Cardiac muscle cell (in vitro differentiated cells and primary cell): ENCODE measurements around the gene CLEC10A. TPM values are rescaled to one million over a fixed set of nuclear protein-coding genes. Genes with fewer than 3 reads are reported as not detected.

Experiments used
- DNase-seq, 2 donors: peaks; one replicate each; pipeline versions ENCODE4 v3.0.0 to v3.0.0-alpha.2; 2010 to 2017; ENCODE audit warnings: low read depth in 1 of 2, low spot score in 1 of 2
- H3K27ac ChIP-seq: fragments of 200-600 bp; sonication (generic); 2 replicates; pipeline ENCODE4 v1.5.1; 2016
- H3K27me3 ChIP-seq: fragments of 200-600 bp; sonication (generic); 2 replicates; pipeline ENCODE4 v1.6.0; 2016; ENCODE audit warnings: control low read depth
- H3K36me3 ChIP-seq: fragments of 200-600 bp; sonication (generic); 2 replicates; pipeline ENCODE4 v1.5.1; 2016; ENCODE audit warnings: control low read depth
- H3K4me1 ChIP-seq: fragments of 200-600 bp; sonication (generic); 2 replicates; pipeline ENCODE4 v1.8.1; 2017; ENCODE audit warnings: low read depth, mild to moderate bottlenecking, mixed run types
- H3K4me3 ChIP-seq: fragments of 200-600 bp; sonication (generic); 2 replicates; pipeline ENCODE4 v1.5.1; 2016; ENCODE audit warnings: mild to moderate bottlenecking
- H3K9me3 ChIP-seq: fragments of 200-600 bp; sonication (generic); 2 replicates; pipeline ENCODE4 v1.5.1; 2017; ENCODE audit warnings: low read depth, mild to moderate bottlenecking, control low read depth
- CTCF ChIP-seq: IDR thresholded peaks from 2 replicates; pipeline ENCODE4 v1.5.1; 2012; ENCODE audit warnings: low read depth, mild to moderate bottlenecking, low read length
- polyA plus RNA-seq: library from polyadenylated mRNA; unstranded; fragments of >200 nt; fragmentation: Nextera tagmentation; extraction: Ambion mirVana; gene quantifications from 2 replicates; pipeline ENCODE4 v1.2.1, GENCODE V29; 2016
- total RNA-seq: library from RNA; depleted of rRNA; stranded (reverse); fragments of >200 nt; gene quantifications from 2 replicates; pipeline ENCODE4 v1.2.3, GENCODE V29; 2016

CLEC10A gene
- total and polyA plus RNA-seq, 2 experiments from 2014 or later = not detected

DNA sequence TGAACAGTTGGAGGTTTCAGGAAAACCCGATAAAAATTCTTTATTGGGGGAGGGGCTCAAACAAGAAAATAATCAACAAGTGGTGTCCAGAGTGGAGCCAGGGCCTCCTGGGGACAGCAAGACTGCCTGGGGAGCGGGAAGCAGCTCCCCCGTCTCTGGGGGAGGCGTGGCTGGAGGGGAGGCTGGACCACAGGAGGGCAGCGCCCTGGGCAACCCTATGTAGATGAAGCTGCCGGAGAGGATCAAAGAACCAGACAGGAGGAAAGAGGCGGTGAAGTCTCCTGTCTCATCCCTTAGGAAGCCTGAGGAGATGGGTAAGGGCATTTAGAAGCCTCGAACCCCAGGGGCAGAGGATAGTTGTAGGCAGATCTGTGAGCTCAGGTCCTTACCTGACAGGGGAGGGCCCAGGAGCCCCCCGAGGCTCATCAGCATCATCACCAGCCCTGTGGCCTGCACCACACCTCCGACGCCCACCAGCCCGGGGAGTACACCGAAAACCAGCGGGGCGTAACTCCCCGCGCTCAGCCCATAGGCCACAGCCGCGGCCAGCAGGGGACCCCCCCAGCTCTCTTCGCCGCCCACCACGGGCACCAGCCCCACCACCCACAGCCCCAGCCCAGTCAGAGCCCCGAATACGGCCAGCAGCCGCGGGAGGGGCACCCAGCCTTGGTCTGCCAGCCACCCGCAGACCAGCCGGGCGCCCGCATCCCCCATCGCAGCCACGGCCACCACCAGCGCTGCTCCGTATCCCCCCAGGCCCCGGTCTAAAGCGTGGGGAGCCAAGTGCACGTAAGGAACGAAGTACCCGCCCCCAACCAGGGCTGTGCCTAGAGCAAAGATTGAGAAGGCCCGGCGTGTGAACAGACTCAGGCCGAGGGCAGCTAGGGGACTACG, 38.2 kb downstream of the CLEC10A start:
- Histone ChIP-seq H3K9me3 (no peaks in the 10 kb centered on the region), H3K27ac (no peak overlapping the region), H3K27me3 (peaks cover 35% of the 10 kb centered on the region), H3K4me3 (no peak overlapping the region), H3K4me1 (peaks cover 9% of the 10 kb centered on the region), H3K36me3 (no peaks in the 10 kb centered on the region)
- DNase-seq = peak in 1 of 2 donors; percentile 25
- no peak for TF ChIP-seq CTCF

DNA sequence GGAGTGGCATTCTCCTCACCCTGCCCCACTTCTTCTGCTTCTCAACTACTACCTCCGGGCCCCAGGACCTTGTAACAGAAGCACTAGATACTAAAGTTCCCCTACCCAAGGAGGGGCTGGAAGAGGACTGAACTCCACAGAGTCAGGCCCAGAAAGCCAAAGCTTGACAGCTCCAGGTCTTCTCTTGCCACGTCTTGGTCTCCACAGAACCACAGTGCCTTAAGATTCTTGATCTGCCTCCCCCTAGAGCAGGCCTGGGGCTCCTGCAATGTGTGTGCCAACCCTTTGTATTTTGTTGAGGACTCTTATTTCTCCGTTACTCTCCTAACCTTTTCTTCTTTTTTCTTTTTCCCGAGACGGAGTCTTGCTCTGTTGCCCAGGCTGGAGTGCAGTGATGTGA, 40.2 kb downstream of the CLEC10A start:
- Histone ChIP-seq H3K27ac (no peak overlapping the region), H3K9me3 (no peaks in the 10 kb centered on the region), H3K27me3 (peaks cover 29% of the 10 kb centered on the region), H3K4me3 (no peak overlapping the region), H3K36me3 (no peaks in the 10 kb centered on the region), H3K4me1 (peaks cover 15% of the 10 kb centered on the region)
- no peak for DNase-seq
- TF ChIP-seq CTCF = no peak

DNA sequence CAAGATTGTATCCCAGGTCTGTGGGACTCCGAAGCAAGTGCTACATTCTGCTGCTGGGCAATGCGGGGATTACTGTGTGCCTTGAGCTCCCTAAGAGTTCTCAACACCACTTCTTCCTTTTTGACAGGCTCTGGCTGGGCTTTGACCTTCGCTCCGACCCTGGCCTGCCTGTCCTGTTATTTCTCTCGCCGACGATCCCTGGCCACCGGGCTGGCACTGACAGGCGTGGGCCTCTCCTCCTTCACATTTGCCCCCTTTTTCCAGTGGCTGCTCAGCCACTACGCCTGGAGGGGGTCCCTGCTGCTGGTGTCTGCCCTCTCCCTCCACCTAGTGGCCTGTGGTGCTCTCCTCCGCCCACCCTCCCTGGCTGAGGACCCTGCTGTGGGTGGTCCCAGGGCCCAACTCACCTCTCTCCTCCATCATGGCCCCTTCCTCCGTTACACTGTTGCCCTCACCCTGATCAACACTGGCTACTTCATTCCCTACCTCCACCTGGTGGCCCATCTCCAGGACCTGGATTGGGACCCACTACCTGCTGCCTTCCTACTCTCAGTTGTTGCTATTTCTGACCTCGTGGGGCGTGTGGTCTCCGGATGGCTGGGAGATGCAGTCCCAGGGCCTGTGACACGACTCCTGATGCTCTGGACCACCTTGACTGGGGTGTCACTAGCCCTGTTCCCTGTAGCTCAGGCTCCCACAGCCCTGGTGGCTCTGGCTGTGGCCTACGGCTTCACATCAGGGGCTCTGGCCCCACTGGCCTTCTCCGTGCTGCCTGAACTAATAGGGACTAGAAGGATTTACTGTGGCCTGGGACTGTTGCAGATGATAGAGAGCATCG, 41.8 kb downstream of the CLEC10A start:
- Histone ChIP-seq H3K27ac (peak overlapping the region; percentile 66), H3K4me1 (peaks cover 16% of the 10 kb centered on the region), H3K36me3 (no peaks in the 10 kb centered on the region), H3K27me3 (peaks cover 14% of the 10 kb centered on the region), H3K9me3 (no peaks in the 10 kb centered on the region), H3K4me3 (no peak overlapping the region)
- peak; percentile 11 for TF ChIP-seq CTCF
- DNase-seq = no peak

DNA sequence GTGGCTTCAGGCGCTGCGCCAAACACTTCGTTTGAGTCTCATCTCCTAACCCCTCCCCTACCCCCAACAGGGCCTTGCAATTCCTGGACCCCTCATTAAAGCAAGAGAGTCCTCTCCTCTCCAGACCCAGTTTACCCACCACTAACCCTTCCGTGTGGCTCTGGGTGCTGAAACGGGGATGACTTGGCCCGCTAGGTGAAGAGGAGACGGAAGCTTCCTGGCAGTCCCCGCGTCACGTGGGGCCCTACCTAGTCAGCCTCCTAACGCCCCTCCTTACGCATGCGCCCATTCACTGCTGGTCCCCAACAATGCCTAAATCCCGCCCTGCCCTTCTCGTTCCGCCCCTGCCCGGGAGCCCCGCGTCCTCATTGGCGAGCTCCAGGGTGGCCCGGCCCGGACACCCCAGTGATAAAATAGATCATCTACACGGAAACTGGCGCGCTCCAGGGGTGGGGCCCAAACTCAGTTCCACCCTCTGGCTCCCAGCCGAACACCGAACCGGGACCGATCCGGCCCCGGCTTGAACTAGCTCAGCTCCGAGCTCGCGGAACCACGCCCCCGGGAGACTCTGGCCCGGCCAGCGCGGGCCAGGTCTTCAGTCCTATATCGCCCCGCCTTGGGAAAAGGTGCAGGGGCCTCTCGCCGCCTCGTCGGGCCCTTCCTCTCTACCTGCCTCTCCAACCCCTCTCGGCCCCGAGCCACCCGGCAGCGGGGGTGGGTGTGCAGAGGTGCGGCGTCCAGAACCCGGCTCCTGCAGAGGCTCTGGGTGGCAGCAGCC, 44.3 kb downstream of the CLEC10A start, which contains the start of gene SLC16A13:
Gene SLC16A13, plus strand, starts transcription at position 425 of the 778 bp plus-strand sequence. CDS start 368 bp downstream, outside the sequence.
- H3K4me1 ChIP-seq = peaks cover 16% of the 10 kb centered on the region
- no peak for TF ChIP-seq CTCF
- DNase-seq = peak; percentile 96 to 97
- no peaks in the 10 kb centered on the region for H3K36me3 ChIP-seq
- peak within 1 kb of the TSS; percentile 61 for H3K4me3 ChIP-seq
- H3K27ac ChIP-seq = peak within 1 kb of the TSS; percentile 86
- no peaks in the 10 kb centered on the region for H3K27me3 ChIP-seq
- H3K9me3 ChIP-seq = no peaks in the 10 kb centered on the region
